GM13977 (cell line): Measurements from ENCODE around the gene TNRC6A.
"Not testable (repeated sequence)": the region's sequence is repeated elsewhere in the genome, so short reads cannot be mapped to it uniquely, and the experiment has no call there.

Experiments
- DNase-seq: peaks from one replicate; pipeline ENCODE4 v3.0.0; 2012; ENCODE audit warnings: low spot score
- in situ Hi-C: fragments of 300-500 bp; cut with MboI; formaldehyde crosslinking; loops from one replicate; pipeline ENCODE4 v1.12.0; 2022; ENCODE audit warnings: low sequenced_read_pairs, low pct_unique_long_range_greater_than_20kb, mixed read lengths, inconsistent platforms; ENCODE audit not compliant: unreplicated experiment
- TF ChIP-seq, protein P1 (sequence below): IDR thresholded peaks from 2 replicates; pipeline ENCODE4 v1.5.1; 2012; ENCODE audit warnings: mild to moderate bottlenecking, control low read depth; ENCODE audit not compliant: insufficient read depth; ENCODE audit errors: extremely low read depth, missing control alignments

The TNRC6A gene

DNA sequence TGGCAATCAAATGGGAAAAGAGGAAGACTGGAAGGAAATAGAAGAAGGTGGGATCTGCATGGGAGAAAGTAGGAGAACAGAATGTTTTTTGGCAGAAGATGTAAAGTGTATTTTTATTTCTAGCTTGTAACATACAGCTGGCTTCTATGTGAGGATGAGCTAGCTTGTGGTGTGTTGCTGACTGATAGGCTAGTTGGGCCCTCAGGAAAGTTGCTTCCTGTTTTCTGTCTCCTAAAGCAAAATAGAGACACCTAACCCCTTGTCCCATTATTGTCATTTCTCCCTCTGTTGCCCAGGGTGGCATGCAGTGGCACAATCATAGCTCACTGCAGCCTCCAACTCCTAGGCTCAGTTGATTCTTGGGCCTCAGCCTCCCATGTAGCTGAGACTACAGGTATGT is 15.9 kb downstream of the TNRC6A start:
- DNase-seq, result no peak
- TF ChIP-seq, protein P1, sequence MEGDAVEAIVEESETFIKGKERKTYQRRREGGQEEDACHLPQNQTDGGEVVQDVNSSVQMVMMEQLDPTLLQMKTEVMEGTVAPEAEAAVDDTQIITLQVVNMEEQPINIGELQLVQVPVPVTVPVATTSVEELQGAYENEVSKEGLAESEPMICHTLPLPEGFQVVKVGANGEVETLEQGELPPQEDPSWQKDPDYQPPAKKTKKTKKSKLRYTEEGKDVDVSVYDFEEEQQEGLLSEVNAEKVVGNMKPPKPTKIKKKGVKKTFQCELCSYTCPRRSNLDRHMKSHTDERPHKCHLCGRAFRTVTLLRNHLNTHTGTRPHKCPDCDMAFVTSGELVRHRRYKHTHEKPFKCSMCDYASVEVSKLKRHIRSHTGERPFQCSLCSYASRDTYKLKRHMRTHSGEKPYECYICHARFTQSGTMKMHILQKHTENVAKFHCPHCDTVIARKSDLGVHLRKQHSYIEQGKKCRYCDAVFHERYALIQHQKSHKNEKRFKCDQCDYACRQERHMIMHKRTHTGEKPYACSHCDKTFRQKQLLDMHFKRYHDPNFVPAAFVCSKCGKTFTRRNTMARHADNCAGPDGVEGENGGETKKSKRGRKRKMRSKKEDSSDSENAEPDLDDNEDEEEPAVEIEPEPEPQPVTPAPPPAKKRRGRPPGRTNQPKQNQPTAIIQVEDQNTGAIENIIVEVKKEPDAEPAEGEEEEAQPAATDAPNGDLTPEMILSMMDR, result no peak
- in situ Hi-C loops, result no loop called here

DNA sequence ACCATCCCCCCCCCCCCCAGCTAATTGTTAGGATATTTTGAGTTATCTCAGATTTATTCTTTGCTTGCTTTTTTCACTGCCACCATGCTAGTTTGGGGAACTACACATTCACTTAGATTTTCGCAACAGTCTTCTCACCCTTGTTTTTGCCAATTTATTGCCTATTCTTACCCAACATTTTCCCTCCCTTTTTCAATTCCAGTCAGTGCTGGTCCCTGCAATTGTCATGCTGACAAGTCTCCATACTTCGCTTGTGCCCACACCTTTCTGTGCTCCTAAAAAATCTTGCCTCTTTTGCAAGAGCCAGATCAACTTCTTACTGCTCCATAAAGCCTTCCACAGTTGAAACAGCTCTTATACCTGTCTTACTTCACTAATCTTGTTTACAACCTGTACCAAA is 16.3 kb downstream of the TNRC6A start:
- DNase-seq, result no peak
- in situ Hi-C loops, result no loop called here
- TF ChIP-seq, protein P1, result no peak

DNA sequence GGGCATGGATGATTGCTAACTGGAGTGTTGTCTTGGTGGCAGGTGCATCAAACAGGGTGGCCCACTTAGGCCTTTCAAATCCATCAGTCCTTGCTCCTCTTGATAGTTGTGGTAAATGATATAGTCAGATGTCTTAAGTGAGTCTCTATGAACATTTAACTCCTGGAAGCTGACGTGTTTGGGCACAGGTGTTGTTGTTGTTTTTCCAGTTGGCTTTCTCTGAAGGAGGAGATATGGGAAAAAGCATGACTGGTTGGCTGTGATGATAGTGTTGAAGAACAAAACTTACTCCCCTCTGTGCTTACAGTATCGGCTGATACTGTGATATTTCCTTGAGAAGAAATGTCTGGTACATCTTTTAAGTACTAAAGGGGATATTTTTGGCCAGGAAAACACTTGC is 18.0 kb downstream of the TNRC6A start:
- DNase-seq, result no peak
- TF ChIP-seq, protein P1, result no peak
- in situ Hi-C loops, result no loop called here

DNA sequence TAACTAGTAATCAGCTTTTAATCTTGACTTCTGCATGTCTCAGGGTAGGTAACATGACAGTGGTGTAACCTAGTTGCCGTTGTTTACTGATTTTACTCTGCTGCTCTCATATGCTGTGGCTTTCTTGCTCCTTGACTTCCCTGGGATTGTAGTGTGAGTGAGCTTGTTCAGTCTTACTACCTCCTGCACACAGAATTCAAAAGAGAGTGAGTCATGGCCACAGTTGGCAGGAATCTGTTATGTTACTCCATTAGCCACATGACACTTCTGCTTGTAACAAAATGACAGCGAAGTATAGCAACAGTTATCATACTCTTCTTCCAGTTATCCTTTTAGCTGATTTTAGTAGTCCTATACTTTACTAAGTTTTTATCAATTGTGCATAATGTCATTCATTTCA is 18.8 kb downstream of the TNRC6A start:
- no peak for DNase-seq
- TF ChIP-seq, protein P1, result no peak
- in situ Hi-C loops, result no loop called here

DNA sequence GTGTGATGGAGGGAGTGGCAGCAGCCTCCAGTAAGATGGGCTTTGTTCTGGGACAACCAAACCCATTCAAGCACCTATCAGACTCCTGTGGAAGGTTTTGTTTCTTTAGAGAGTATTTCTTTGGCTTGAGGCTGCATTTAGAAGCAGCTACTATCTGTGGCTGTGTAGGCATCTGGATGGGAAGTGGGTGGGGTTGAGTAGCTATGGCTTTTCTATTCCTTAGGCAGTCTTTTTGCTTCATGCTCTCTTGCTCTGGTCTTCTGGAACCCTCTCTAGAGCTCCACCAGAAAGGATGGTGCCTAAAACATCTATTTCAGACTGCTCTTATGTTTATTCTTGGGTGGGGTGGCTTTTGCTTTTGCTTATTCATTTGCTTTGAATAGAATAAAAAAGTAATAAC is 19.9 kb downstream of the TNRC6A start:
- TF ChIP-seq, protein P1, result no peak
- no peak for DNase-seq
- in situ Hi-C loops, result no loop called here

DNA sequence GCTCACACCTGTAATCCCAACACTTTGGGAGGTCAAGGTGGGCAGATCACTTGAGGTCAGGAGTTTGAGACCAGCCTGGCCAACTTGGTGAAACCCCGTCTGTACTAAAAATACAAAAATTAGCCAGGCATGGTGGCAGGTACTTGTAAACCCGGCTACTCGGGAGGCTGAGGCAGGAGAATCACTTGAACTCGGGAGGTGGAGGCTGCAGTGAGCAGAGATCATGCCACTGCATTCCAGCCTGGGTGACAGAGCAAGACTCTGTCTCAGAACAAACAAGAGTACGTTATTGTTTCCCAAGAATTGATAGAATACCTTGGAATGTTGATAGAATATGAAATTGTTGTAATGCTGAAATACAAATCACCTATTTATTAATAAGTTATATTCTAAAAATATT is 20.4 kb downstream of the TNRC6A start:
- in situ Hi-C loops, DNase-seq: not testable (repeated sequence)

DNA sequence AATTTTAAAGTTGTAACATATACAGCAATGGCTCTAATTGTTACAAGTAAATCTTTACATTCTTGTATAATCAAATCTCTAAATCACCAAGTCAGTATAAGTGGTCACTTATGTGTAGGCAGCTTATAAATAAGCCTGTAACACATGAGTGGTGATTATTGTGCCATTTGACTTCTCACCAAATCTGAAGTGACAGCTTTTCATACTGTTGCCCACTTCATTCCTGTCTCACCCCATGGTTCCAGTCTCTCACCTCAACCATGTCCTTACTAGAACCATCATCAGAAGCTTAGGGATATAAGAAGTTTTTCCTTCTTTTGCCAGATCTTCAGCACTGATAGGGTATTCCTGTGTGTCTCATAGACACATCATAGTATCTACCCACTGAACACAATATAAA is 23.5 kb downstream of the TNRC6A start:
- TF ChIP-seq, protein P1, result no peak
- in situ Hi-C loops, result no loop called here
- DNase-seq, result no peak
